H9 (cell line): ENCODE data around the gene TMCO4. TPM values are rescaled to one million over a fixed set of nuclear protein-coding genes. Genes with fewer than 3 reads are reported as not detected.

Experiments used
- DNase-seq: peaks from one replicate; pipeline ENCODE4 v3.0.0-alpha.2; 2017
- H2AFZ ChIP-seq: one replicate; pipeline ENCODE4 v1.6.1; 2013; ENCODE audit warnings: mild to moderate bottlenecking, low read length, control low read depth, moderate library complexity
- H2AK5ac ChIP-seq: 2 replicates; pipeline ENCODE4 v1.6.1; 2013; ENCODE audit warnings: low read length, control low read depth, mixed read lengths; ENCODE audit not compliant: insufficient read length
- H2BK120ac ChIP-seq: one replicate; pipeline ENCODE4 v1.6.1; 2013; ENCODE audit warnings: low read depth, mild to moderate bottlenecking, low read length, control low read depth, inconsistent platforms; ENCODE audit not compliant: poor library complexity, severe bottlenecking
- H2BK12ac ChIP-seq: 2 replicates; pipeline ENCODE4 v1.6.1; 2013; ENCODE audit warnings: low read length, control low read depth, mixed read lengths, low read depth; ENCODE audit not compliant: insufficient read length
- H2BK15ac ChIP-seq: 2 replicates; pipeline ENCODE4 v1.6.1; 2013; ENCODE audit warnings: low read depth, low read length, control low read depth
- H2BK20ac ChIP-seq: one replicate; pipeline ENCODE4 v1.6.1; 2013; ENCODE audit warnings: low read depth, mild to moderate bottlenecking, low read length, control low read depth, inconsistent platforms; ENCODE audit not compliant: poor library complexity, severe bottlenecking
- H2BK5ac ChIP-seq: 2 replicates; pipeline ENCODE4 v1.6.1; 2013; ENCODE audit warnings: low read length, control low read depth, mixed read lengths; ENCODE audit not compliant: insufficient read length
- H3K14ac ChIP-seq: 2 replicates; pipeline ENCODE4 v1.6.1; 2013; ENCODE audit warnings: low read length, control low read depth; ENCODE audit not compliant: insufficient read depth
- H3K18ac ChIP-seq: 2 replicates; pipeline ENCODE4 v1.6.1; 2013; ENCODE audit warnings: low read depth, mild to moderate bottlenecking, mixed read lengths, low read length, control low read depth; ENCODE audit not compliant: insufficient read length
- H3K23ac ChIP-seq: 2 replicates; pipeline ENCODE4 v1.6.1; 2013; ENCODE audit warnings: low read length, control low read depth, mixed read lengths, low read depth; ENCODE audit not compliant: insufficient read length
- H3K23me2 ChIP-seq: 2 replicates; pipeline ENCODE4 v1.6.1; 2013; ENCODE audit warnings: low read depth, mild to moderate bottlenecking, mixed read lengths, low read length, control low read depth; ENCODE audit not compliant: insufficient read length, poor library complexity, severe bottlenecking
- H3K27ac ChIP-seq: 2 replicates; pipeline ENCODE4 v1.5.1; 2013; ENCODE audit warnings: low read length, control low read depth, mixed read lengths, low read depth; ENCODE audit not compliant: insufficient read length
- H3K27me3 ChIP-seq: 2 replicates; pipeline ENCODE4 v1.6.1; 2013; ENCODE audit warnings: low read length, control low read depth, inconsistent platforms; ENCODE audit not compliant: insufficient read depth
- H3K4ac ChIP-seq: 2 replicates; pipeline ENCODE4 v1.6.1; 2013; ENCODE audit warnings: low read depth, mild to moderate bottlenecking, control low read depth, inconsistent platforms, low read length, moderate library complexity
- H3K4me1 ChIP-seq: 2 replicates; pipeline ENCODE4 v1.6.1; 2013; ENCODE audit warnings: low read length, control low read depth, inconsistent platforms; ENCODE audit not compliant: insufficient read depth
- H3K4me2 ChIP-seq: 2 replicates; pipeline ENCODE4 v1.6.1; 2013; ENCODE audit warnings: low read length, control low read depth, mixed read lengths; ENCODE audit not compliant: insufficient read length, insufficient read depth
- H3K56ac ChIP-seq: 2 replicates; pipeline ENCODE4 v1.6.1; 2013; ENCODE audit warnings: low read depth, mild to moderate bottlenecking, mixed read lengths, low read length, control low read depth; ENCODE audit not compliant: insufficient read length
- H3K79me1 ChIP-seq: 2 replicates; pipeline ENCODE4 v1.6.1; 2013; ENCODE audit warnings: low read depth, mild to moderate bottlenecking, moderate library complexity, low read length, control low read depth, inconsistent platforms; ENCODE audit not compliant: insufficient read depth, poor library complexity, severe bottlenecking
- H3K79me2 ChIP-seq: 2 replicates; pipeline ENCODE4 v1.6.1; 2013; ENCODE audit warnings: low read length, control low read depth, inconsistent platforms; ENCODE audit not compliant: insufficient read depth
- H3K9ac ChIP-seq: 2 replicates; pipeline ENCODE4 v1.6.1; 2013; ENCODE audit warnings: low read length, control low read depth, mixed read lengths; ENCODE audit not compliant: insufficient read length; ENCODE audit errors: extremely low read depth
- H3K9me3 ChIP-seq: one replicate; pipeline ENCODE4 v1.6.1; 2013; ENCODE audit warnings: low read depth, low read length, inconsistent platforms; ENCODE audit not compliant: control insufficient read depth
- H3T11ph ChIP-seq: one replicate; pipeline ENCODE4 v1.6.1; 2013; ENCODE audit warnings: mild to moderate bottlenecking, low read length, control low read depth, inconsistent platforms
- H4K20me1 ChIP-seq: one replicate; pipeline ENCODE4 v1.6.1; 2013; ENCODE audit not compliant: control insufficient read depth, insufficient read length, insufficient read depth
- H4K5ac ChIP-seq: 2 replicates; pipeline ENCODE4 v1.6.1; 2013; ENCODE audit warnings: low read depth, mild to moderate bottlenecking, mixed read lengths, low read length, control low read depth; ENCODE audit not compliant: insufficient read length
- H4K8ac ChIP-seq: replicated peaks from 2 replicates; pipeline ENCODE4 v1.6.1; 2013; ENCODE audit warnings: low read length, control low read depth, mixed read lengths, low read depth; ENCODE audit not compliant: insufficient read length
- H4K91ac ChIP-seq: 2 replicates; pipeline ENCODE4 v1.6.1; 2013; ENCODE audit warnings: low read depth, mild to moderate bottlenecking, moderate library complexity, mixed read lengths, low read length, control low read depth; ENCODE audit not compliant: insufficient read length
- H3K27ac Mint-ChIP-seq, 3 experiments: 2 replicates in 2 of 3; 3 replicates in 1 of 3; pipeline ENCODE4 v1.8.0; 2020 to 2021; ENCODE audit warnings: mixed read lengths in 3 of 3, mild to moderate bottlenecking in 1 of 3, moderate library complexity in 1 of 3
- H3K27me3 Mint-ChIP-seq: 2 replicates; pipeline ENCODE4 v1.8.0; 2021; ENCODE audit warnings: low read depth, mild to moderate bottlenecking, moderate library complexity, mixed read lengths
- H3K36me3 Mint-ChIP-seq, 3 experiments: 2 replicates in 2 of 3; 3 replicates in 1 of 3; pipeline ENCODE4 v1.8.0; 2020 to 2021; ENCODE audit warnings: low read depth in 3 of 3, mixed read lengths in 3 of 3; ENCODE audit not compliant: insufficient read depth in 1 of 3
- H3K4me1 Mint-ChIP-seq, 2 experiments: 2 replicates each; pipeline ENCODE4 v1.8.0; 2020; ENCODE audit warnings: mixed read lengths in 2 of 2
- H3K4me3 Mint-ChIP-seq, 2 experiments: 2 replicates in 1 of 2; 3 replicates in 1 of 2; pipeline ENCODE4 v1.8.0; 2020 to 2021; ENCODE audit warnings: mild to moderate bottlenecking in 2 of 2, mixed read lengths in 2 of 2, moderate library complexity in 1 of 2
- H3K9me3 Mint-ChIP-seq, 2 experiments: 2 replicates in 1 of 2; 3 replicates in 1 of 2; pipeline ENCODE4 v1.8.0; 2020; ENCODE audit warnings: mild to moderate bottlenecking in 2 of 2, mixed read lengths in 2 of 2, moderate library complexity in 1 of 2
- CTCF ChIP-seq: fragments of 200-600 bp; sonication (generic); conservative IDR thresholded peaks from 3 replicates; pipeline ENCODE4 v1.8.0; 2021; ENCODE audit warnings: antibody characterized with exemption, mild to moderate bottlenecking
- WGBS: extraction: QIAGEN DNeasy Blood & Tissue Kit; methylation state at CpG from one replicate; pipeline ENCODE4 v1.1.7; 2013; ENCODE audit warnings: missing lambda C conversion rate, low lambda C conversion rate, mixed read lengths; ENCODE audit not compliant: insufficient read length; ENCODE audit errors: extremely low coverage; 5-methylcytosine and 5-hydroxymethylcytosine counted together
- total RNA-seq: library from RNA; stranded (reverse); gene quantifications from 2 replicates; pipeline ENCODE4 v1.2.1, GENCODE V29; 2021

The TMCO4 gene
- total RNA-seq, 1 experiment from 2014 or later = 4.0 TPM

- Histone ChIP-seq H4K5ac (no peak overlapping the region), H3K79me2 (no peaks in the 10 kb centered on the region), H3K4me2 (no peak overlapping the region), H3K56ac (no peak overlapping the region), H3K14ac (no peak overlapping the region; the same call in 1 of the 2 replicates), H2BK12ac (no peak overlapping the region), H3K9me3 (no peaks in the 10 kb centered on the region), H3K18ac (no peak overlapping the region), H3K23ac (no peak overlapping the region), H2AK5ac (no peak overlapping the region), H4K91ac (no peak overlapping the region), H2BK5ac (no peak overlapping the region), H3K23me2 (no peaks in the 10 kb centered on the region), H4K20me1 (no peaks in the 10 kb centered on the region), H3T11ph (no peak overlapping the region), H3K4ac (no peak overlapping the region), H2BK20ac (no peak overlapping the region), H2BK120ac (no peak overlapping the region), H3K27ac (no peak overlapping the region), H3K79me1 (no peaks in the 10 kb centered on the region), H4K8ac (no peak overlapping the region), H2AFZ (no peak overlapping the region), H2BK15ac (no peak overlapping the region), H3K9ac (no peak overlapping the region), H3K27me3 (no peaks in the 10 kb centered on the region), H3K4me1 (no peaks in the 10 kb centered on the region; the same call in 1 of the 2 replicates)
- H3K9me3 Mint-ChIP-seq = peaks cover 0 to 1% of the 10 kb centered on the region in 2 experiments; a peak in 2 of 5 replicates
- peaks cover 3% of the 10 kb centered on the region; the same call in 1 of the 2 replicates for H3K27me3 Mint-ChIP-seq
- peaks cover 0 to 2% (median 0%) of the 10 kb centered on the region in 3 experiments; a peak in 2 of 7 replicates for H3K36me3 Mint-ChIP-seq
- H3K4me3 Mint-ChIP-seq = no peak overlapping the region
- WGBS = no CpG with 5 or more reads among the region's 3 CpGs
- H3K4me1 Mint-ChIP-seq = peaks cover 24 to 43% of the 10 kb centered on the region in 2 experiments
- TF ChIP-seq CTCF = no peak
- H3K27ac Mint-ChIP-seq = no peak overlapping the region
- no peak for DNase-seq
Measured at GRCh38 chr1:19682257-19682656, 117.5 kb downstream of the TMCO4 start.
